HL-60 (cell line): Measurements from ENCODE around the gene LRFN5.

Experiments used
- DNase-seq, 2 experiments: peaks; one replicate each; pipeline ENCODE4 v3.0.0-alpha.2; 2010 to 2020; ENCODE audit warnings: low read depth in 1 of 2, low spot score in 1 of 2
- H3K27ac ChIP-seq: fragments of 250-450 bp; sonication (Bioruptor Pico); replicated peaks from 2 replicates; pipeline ENCODE4 v1.5.1; 2020; ENCODE audit warnings: mild to moderate bottlenecking, moderate library complexity
- H3K27me3 ChIP-seq: fragments of 250-450 bp; sonication (Bioruptor Pico); 2 replicates; pipeline ENCODE4 v1.5.1; 2021; ENCODE audit warnings: mild to moderate bottlenecking, moderate library complexity; ENCODE audit not compliant: insufficient read depth, poor library complexity, severe bottlenecking
- H3K4me3 ChIP-seq: replicated peaks from 2 replicates; pipeline ENCODE4 v1.5.1; 2011; ENCODE audit warnings: mild to moderate bottlenecking, control low read depth, low read length; ENCODE audit not compliant: insufficient read depth
- GABPA ChIP-seq: IDR thresholded peaks from 2 replicates; pipeline ENCODE4 v1.6.1; 2012; ENCODE audit warnings: low read depth
- POLR2AphosphoS5 ChIP-seq: IDR thresholded peaks from 2 replicates; pipeline ENCODE4 v1.6.1; 2012; ENCODE audit warnings: low read depth
- SPI1 ChIP-seq: IDR thresholded peaks from 2 replicates; pipeline ENCODE4 v1.6.1; 2012; ENCODE audit warnings: low read depth, mild to moderate bottlenecking, borderline replicate concordance
- TF ChIP-seq, protein P1 (sequence below): IDR thresholded peaks from 2 replicates; pipeline ENCODE4 v1.6.1; 2012; ENCODE audit warnings: low read depth; ENCODE audit not compliant: insufficient replicate concordance
- TF ChIP-seq, protein P2 (sequence below): IDR thresholded peaks from one replicate; pipeline ENCODE4 v1.5.1; 2011; ENCODE audit warnings: low read length, control low read depth, inconsistent platforms; ENCODE audit not compliant: insufficient read depth

LRFN5 gene

DNA sequence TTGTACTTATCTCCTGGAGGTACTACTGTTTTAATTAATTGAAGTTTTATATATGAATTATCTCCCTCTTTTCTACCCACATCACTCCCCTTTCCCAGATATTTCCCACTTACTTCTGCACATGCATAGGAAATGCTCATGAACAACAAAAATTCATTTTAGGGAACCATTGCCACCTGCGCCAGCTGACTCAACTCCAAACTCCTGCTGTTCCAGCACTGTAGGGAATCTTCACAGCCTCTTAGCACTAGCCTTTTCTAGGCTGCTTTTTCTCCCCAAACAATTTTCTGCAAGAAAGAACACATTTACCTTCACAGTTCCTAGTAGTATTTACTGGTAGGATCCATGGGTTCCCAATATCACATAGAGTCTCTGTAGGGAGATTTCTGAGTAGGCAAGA, 268.4 kb downstream of the LRFN5 start:
- no peak overlapping the region for H3K4me3 ChIP-seq
- H3K27ac ChIP-seq = no peak overlapping the region
- DNase-seq = no peak
- TF ChIP-seq GABPA = no peak
- no peak for TF ChIP-seq POLR2AphosphoS5
- TF ChIP-seq SPI1 = no peak
- TF ChIP-seq, protein P1, sequence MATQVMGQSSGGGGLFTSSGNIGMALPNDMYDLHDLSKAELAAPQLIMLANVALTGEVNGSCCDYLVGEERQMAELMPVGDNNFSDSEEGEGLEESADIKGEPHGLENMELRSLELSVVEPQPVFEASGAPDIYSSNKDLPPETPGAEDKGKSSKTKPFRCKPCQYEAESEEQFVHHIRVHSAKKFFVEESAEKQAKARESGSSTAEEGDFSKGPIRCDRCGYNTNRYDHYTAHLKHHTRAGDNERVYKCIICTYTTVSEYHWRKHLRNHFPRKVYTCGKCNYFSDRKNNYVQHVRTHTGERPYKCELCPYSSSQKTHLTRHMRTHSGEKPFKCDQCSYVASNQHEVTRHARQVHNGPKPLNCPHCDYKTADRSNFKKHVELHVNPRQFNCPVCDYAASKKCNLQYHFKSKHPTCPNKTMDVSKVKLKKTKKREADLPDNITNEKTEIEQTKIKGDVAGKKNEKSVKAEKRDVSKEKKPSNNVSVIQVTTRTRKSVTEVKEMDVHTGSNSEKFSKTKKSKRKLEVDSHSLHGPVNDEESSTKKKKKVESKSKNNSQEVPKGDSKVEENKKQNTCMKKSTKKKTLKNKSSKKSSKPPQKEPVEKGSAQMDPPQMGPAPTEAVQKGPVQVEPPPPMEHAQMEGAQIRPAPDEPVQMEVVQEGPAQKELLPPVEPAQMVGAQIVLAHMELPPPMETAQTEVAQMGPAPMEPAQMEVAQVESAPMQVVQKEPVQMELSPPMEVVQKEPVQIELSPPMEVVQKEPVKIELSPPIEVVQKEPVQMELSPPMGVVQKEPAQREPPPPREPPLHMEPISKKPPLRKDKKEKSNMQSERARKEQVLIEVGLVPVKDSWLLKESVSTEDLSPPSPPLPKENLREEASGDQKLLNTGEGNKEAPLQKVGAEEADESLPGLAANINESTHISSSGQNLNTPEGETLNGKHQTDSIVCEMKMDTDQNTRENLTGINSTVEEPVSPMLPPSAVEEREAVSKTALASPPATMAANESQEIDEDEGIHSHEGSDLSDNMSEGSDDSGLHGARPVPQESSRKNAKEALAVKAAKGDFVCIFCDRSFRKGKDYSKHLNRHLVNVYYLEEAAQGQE = no peak
- TF ChIP-seq, protein P2, sequence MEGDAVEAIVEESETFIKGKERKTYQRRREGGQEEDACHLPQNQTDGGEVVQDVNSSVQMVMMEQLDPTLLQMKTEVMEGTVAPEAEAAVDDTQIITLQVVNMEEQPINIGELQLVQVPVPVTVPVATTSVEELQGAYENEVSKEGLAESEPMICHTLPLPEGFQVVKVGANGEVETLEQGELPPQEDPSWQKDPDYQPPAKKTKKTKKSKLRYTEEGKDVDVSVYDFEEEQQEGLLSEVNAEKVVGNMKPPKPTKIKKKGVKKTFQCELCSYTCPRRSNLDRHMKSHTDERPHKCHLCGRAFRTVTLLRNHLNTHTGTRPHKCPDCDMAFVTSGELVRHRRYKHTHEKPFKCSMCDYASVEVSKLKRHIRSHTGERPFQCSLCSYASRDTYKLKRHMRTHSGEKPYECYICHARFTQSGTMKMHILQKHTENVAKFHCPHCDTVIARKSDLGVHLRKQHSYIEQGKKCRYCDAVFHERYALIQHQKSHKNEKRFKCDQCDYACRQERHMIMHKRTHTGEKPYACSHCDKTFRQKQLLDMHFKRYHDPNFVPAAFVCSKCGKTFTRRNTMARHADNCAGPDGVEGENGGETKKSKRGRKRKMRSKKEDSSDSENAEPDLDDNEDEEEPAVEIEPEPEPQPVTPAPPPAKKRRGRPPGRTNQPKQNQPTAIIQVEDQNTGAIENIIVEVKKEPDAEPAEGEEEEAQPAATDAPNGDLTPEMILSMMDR = no peak
- no peaks in the 10 kb centered on the region for H3K27me3 ChIP-seq

DNA sequence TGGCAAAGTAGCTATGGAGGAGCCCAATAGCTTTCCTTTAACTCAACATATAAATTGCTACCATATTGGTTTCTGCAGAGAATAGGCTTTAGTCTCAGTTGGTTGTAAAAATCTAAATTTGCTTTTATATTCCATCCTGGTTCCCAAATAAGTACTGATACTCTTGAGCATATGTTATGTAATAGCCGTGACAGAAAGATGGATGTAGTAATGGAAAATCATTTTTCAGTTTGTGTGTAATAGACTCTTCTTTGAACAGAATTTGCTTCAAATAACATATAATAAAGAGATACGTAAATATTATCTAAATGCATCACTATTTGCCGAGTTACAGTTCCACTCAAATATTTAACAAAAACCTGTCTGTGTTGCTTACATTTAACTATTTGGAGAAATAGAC, 271.6 kb downstream of the LRFN5 start:
- Histone ChIP-seq H3K27ac (no peak overlapping the region), H3K4me3 (no peak overlapping the region), H3K27me3 (no peaks in the 10 kb centered on the region)
- TF ChIP-seq SPI1 = no peak
- no peak for TF ChIP-seq GABPA
- TF ChIP-seq, protein P1 = no peak
- TF ChIP-seq, protein P2 = no peak
- TF ChIP-seq POLR2AphosphoS5 = no peak
- DNase-seq = no peak

GRCh38 chr14:41891624-41892023, 284.9 kb downstream of the LRFN5 start:
- DNase-seq = no peak
- H3K27me3 ChIP-seq = no peaks in the 10 kb centered on the region
- no peak overlapping the region for H3K27ac ChIP-seq
- no peak overlapping the region for H3K4me3 ChIP-seq
- TF ChIP-seq, protein P1 = no peak
- TF ChIP-seq POLR2AphosphoS5 (no peak), SPI1 (no peak), GABPA (no peak)
- TF ChIP-seq, protein P2 = no peak
